Hematopoietic multipotent progenitor cell treated with erythropoietin and hydrocortisone succinate and interleukin-3 and kit ligand, for 4 days (in vitro differentiated cells): Measurements from ENCODE around the gene MCM9.
"Not testable (repeated sequence)": the region's sequence is repeated elsewhere in the genome, so short reads cannot be mapped to it uniquely, and the experiment has no call there.

Experiments used
- DNase-seq: peaks from one replicate; pipeline ENCODE4 v3.0.0-alpha.2; 2015

Gene MCM9

DNA sequence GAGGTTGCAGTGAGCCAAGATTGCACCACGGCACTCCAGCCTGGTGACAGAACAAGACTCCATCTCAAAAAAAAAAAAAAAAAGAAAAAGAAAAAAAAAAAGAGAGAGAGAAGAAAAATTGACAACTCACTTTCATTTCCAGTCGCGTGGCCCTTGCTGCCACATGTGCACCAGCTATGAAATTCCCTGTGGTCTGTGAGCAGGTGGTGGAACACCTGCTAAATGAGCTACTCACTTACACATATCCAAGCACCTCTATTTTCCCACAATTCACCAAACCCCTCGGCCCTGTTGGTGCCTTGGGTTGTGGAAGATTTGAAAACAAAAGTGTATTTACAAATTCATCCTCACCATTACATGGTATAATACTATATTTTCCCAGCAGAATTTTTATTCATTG lies 146.3 kb downstream of the MCM9 start:
- no peak for DNase-seq

DNA sequence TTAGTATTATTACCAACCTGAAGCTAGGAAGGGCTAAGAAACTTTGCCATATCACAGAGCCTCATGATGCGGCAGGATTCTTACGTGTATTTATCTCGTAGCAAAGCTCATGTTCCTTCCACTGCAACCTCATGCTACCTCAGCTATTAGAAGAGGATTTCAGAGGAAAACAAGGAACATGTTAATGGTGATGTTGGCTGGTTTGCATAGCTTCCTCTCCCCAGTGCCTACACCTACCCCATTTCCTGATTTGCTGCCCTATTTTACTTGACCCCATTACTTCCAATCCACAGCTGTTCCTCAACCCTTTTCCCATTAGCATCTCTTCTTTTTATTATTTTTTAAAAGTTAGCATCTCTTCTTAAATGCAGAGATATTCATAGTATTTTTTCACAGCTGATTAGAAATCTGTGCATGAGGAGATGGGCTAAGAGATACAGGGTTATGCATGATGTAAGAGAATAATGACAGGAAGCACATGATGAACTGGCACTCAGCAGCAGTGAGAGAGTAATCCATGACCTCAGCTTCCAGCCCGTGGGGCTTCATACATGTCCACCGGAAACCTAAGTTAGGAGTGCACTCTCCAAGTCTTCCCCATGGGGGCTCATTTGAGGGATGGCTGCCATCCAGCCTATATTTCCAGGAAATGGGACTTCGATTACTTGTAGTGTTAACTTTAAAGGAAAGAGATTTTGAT lies 147.1 kb downstream of the MCM9 start:
- DNase-seq = no peak

DNA sequence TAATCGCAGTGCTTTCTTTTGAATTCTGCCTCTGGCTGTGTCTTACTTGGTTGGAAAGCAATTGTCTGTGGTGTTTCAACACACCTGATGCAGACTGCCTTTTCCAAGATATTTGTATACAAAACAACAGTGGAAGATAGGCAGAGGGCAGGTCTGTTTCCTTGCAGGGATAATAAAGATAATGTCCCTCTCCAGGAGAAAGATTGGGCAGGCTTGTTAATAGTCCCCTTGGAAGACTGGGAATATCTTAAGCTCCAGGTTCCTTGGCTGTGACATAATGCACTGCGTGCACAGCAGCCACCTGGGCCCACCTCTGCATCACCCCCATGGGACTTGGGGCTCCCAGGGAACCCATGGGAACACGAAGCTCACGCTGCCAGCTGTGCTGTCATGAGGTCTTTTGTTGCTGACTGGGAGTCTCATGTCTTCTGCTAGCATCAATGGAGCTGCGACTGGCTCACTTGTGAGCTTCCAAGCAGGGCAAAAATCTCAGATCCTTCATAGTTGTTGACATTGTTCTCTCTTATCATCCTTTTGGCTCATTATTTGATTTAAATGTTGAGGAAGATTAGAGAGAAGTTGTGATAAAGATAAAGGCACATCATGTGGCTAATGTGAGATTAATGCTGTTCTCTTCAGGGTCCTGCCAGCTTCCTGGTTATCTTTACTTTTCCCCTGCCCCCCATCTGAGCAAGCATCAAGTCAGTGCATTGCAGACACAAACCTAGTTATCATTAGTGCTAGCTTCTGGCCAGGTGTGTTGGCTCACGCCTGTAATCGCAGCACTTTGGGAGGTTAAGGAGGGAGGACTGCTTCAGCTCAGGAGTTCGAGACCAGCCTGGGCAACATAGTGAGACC lies 148.1 kb downstream of the MCM9 start:
- DNase-seq = no peak

DNA sequence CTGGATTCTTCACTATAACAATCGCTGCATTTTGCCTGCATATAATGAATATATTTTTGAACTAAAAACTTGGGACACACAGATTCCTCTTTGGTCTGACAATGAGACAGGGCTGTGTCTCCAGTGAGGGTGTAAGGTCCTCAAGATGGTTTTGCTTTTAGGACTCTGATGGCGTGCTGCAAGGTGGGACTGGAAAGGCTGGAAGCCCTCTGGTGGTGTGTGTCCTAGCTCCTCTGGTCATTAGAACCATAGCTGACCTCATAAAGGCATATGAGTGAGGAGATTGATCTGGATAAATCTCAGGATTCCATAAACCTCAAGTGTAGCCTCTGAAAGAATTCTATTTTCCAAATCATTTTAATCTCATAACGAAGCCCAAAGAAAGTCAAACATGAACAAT lies 149.4 kb downstream of the MCM9 start:
- DNase-seq = no peak

DNA sequence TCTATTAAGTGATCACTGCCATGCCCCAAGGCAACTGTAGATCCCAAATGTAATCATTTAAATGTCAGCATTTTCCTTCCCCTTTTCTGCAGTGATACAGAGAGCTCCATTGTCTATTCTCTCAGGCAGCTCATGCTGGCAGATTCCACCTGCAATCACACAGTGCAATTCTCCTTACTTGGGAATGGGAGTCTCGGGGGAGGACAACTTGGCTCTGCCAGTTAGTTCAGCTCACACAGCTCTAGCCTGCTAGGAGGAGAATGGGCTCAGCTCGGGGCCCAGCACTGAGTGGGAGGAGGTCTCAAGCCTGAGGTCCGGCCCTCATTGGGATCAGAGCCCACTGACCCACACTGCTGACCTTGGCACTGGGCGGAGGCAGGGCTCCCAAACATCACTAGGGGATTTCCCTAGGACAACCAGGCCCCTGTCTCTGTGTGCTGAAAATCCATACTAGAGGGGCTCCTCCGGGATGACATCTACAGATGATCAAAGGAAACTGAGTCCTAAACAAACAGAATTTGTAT lies 150.3 kb downstream of the MCM9 start:
- DNase-seq = no peak

DNA sequence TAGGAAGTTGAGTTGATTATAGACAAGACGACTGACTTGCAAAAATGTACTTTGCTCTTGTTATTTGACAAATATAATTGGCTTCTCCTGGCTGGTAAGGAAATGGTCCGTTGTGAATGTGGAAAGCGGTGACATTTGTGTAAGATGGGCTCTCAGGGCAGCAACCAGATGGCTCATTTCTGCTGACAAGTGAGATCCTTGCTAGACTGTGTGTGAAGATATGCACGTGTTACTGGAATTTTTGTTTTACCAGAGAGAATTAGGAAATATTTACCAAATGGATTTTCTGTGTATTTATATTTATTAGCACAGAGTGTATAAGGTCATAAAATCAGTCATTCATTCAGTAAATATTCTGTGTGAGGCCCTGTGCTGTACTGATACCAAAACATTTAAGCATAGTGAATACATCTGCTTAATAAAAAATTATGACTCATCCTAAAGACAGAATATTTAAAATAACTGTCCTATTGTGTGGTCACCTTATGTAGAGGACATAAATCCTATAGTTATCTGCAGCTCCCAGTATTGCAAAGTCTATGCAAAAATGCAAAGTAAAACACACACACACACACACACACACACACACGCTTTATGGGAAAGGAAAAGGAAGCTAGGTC lies 150.9 kb downstream of the MCM9 start:
- DNase-seq = no peak

DNA sequence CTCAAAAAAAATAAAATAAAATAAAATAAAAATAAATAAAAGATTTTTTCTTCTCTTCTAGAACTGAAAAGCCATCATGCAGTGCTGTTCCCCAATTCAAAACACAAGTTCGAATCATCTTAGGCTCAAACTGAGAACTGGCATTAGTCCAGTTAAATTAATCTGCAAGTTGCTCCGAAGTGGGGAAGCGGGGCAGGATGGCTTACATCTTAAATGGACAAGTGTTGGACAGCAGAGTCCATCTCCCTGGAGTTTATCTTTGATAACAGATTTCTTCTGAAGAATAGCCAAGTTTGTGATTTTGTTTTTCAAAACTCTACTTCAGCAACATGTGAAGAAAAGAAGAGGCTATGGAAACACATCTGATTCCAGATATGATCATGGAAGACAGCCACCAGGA lies 152.3 kb downstream of the MCM9 start:
- no peak for DNase-seq

DNA sequence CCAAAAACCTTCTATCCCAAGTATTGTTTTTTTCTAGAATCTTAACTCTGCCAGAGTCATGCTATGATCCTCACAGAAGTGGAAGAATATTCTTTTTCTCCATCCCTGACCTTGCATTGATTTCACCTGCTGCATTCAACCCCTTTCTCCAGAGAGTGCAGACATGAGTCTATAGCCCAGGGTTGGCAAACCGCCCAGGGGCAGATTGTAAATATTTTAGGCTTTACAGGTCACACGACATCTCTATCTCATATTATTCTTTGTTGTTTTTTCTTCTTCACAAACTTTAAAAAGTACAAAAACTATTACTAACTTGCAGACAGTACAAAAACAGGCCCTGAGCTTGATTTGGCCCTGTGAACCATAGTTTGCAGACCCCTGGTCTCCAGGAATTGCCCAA lies 153.1 kb downstream of the MCM9 start:
- no peak for DNase-seq

DNA sequence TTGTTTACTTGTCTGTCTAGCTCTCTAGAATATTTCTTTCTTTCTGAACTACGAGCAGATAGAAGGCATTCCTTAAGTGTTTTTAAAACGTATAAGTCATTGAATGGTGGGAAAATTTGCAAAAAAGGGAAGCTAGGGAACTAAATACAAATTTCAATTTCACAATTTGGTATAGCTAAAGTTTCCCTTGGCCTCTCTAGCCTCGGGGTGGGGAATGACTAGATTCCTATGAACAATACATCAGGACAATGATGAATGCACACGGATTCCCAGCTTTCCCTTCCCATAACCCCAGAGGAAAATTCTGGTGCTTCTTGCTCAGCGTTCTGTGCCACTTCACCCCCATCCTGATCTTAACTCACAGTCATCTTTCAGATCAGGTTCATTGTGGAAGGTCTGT lies 154.3 kb downstream of the MCM9 start:
- no peak for DNase-seq

DNA sequence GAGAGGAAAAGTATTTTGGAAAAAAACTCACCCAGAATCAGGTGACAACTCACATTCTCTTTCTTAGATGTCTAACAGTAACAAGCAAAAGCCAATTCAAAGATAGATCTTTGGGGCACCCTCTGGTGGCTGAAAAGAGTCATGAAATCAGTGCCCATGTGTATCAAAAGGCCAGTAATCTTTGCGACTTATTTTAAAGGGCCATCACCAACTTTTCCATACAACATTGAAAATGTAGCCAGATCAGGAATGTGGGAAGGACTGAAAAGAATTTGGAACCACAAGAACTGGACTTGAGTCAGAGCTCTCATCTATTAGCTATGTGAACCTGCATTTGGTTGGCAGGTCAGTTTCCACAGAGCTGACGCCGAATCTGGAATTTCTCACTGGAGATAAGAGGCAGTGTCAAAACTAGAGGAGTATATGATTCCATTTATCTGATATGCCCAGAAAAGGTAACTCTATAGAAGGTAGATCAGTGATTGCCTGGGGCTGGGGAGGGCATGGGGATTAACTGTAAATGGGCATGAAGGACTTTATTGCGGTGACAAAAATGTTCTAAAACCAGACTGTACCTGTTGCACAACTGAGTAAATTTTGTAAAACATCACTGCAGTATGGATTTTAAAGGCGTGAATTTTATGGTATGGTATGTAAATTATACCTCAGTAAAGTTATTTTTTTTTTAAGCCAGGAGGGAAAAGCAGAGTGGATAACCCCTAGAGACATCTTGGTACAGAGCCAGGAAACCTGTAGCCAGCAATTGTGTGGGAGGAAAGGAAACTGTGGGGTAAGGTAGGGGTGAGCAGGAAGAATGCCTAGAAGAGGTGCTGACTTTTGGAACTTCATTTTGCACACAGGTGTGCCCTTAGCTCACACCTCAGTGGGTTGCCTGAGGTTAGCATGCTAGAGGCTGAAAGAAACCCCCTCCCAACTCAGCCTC lies 158.1 kb downstream of the MCM9 start:
- DNase-seq = peak; percentile 87

DNA sequence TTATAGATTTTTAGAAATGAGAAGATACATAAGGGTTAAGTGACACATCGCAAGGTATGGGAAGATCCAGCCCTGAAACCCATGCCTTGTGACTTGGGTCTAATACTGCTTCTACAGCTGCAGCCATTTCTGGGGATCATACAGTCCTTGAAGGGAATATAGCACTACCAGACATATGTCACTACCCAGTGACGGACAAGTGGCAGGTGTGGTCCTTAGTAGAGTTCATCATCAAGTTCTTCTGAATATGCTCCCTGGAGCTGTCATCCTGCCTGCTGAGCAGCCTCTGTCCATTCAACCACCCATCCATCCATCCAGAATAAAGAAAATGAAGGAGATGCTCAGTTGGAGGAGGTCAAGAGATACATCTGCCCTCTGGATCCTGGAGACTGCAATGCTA lies 159.6 kb downstream of the MCM9 start:
- no peak for DNase-seq

DNA sequence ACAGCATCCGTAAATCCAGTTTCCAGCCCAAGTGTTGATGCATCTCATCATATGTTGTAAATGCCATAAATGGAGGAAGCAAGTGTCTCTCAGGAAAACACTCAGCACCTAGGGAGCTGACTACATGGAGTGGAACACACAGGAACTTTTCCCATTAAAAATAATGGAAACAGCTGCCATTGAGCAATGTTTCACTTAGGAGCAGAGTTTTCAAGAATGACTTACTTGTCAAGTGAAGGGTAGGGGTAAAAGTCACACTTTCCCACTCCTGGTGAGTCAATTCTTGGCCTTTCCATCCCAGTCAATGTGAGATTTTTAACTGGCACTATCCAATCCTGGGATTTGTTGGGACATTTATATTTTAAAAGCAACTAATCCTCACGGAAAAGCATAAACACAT lies 160.4 kb downstream of the MCM9 start:
- DNase-seq = no peak

DNA sequence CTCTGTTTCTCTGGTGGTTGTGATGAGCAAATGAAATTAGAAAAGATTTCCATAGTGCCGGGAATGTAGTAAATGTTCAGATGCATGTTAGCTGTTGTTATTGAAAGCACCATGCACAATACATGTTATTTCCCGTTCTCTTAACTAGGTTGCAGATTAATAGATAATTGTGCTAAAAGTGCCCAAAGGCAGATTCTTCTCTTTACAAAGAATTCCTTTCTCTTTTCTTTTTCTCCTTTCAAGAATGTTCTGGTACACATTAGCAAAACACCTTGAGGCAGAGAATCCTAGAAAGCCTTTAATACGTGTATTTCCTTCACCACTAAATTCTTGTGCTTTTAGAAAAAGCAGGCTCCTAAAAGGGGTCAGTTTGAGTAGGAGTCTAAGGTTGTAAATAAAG lies 162.1 kb downstream of the MCM9 start:
- no peak for DNase-seq

DNA sequence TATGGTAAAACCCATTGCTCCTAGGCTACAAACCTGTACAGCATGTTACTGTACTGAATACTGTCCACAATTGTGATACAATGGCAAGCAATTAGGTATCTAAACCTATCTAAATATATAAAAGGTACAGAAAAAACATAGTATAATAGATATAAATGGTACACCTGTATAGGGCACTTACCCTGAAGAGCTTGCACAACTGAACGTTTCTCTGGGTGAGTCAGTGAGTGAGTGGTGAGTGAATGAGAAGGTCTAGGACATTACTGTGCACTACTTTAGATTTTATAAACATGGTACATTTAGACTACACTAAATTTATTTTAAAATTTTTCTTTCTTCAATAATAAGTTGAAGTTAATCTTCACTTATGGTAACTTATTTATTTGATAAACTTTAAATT lies 163.7 kb downstream of the MCM9 start:
- DNase-seq = no peak

DNA sequence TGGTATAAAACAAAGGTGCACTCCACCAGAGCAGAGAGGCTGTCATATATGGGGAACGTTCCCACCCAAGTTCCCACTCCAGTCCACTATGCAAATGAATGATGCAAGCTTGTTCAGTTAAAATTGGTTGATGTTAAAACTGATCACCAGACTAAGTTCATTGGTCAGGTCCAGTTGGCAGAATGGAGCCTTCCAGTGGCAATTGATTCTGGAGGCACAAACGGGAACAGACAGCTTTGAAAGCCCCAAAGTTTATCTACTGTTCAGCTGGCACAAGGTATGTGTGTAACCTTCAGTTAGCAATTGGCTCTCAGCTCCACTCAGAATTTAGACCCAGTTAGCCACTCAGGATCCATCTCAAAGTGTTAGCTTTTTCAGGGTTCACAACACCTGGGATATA lies 164.1 kb downstream of the MCM9 start:
- no peak for DNase-seq

DNA sequence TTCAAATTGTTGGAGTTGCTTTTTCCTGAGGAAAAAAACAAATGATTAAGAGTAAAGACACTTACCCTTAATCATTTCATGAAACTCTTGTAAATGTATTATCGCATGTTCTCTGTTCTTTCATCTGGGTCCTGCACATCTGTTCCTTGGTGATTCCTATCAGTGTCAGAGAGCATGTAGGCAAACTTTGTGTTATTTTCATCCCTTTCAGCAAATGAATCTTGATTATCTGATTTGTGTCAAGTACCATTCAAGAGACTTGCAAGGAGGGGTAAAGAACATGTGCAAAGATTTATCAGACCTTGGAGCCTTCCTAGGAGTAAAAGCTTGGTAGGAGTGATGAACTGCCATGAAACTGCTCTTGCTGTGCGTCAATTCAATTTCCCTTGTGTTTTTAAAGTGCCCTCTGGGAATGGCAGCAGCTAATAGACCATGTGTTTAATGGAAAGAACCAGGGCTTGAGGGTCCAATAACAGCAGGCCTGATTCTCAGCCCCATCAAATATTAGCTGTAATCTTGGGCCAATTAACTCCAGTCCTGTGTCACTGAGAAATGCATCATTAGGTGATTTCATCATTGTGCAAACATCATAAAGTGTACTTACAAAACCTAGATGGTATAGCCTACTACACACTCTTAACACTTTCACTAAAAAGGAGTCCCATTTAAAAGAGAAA lies 164.7 kb downstream of the MCM9 start:
- no peak for DNase-seq

DNA sequence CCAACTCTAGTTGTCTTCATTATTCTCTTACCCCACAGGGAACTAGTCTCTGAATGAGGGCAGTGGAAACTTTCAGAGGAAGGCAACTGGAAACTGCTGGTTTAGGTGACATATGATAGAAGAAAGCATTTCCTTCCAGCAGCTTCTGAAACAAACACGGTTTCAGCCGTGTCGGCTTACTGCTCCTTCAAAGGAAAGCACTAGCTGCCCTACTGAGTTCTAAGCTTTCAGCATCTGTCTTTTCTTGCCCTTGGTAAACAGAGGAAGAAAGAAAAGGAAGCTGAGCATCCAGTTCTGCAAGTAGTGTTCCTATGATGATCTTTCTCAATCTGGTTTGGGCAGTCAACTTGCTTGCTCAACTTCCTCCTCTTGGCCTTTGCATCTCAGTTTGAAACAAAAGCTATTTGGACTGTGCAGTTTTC lies 166.0 kb downstream of the MCM9 start:
- peak; percentile 67 for DNase-seq

DNA sequence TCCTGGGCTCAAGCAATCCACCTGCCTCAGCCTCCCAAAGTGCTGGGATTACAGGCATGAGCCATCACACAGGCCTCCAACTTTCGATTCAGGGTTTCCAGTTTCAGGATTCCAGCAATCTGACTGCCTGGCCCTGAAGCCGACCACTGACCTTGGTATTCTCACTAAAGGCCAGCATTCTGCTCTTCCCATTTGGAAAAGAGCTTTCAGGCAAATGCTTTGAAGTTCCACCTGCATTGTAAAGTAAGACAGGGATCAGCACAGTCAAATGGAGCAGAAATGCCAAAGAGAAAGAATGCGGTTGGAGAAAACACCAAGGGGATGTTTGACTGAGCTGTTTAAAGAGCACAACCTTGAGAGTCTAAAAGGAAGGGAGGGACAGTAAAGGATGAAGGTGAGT lies 166.5 kb downstream of the MCM9 start:
- DNase-seq = no peak

DNA sequence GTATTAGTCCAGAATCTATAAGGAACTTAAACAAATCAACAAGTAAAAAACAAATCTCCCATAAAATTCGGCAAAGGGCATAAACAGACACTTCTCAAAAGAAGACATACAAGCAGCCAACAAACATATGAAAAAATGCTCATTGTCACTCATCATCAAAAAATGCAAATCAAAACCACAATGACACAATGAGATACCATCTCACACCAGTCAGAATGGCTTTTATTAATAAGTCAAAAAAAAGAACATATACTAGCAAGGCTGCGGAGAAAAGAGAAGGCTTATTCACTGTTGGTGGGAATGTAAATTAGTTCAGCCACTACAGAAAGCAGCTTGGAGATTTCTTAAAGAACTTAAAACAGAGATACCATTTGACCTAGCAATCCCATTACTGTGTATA lies 169.6 kb downstream of the MCM9 start:
- DNase-seq = not testable (repeated sequence)

DNA sequence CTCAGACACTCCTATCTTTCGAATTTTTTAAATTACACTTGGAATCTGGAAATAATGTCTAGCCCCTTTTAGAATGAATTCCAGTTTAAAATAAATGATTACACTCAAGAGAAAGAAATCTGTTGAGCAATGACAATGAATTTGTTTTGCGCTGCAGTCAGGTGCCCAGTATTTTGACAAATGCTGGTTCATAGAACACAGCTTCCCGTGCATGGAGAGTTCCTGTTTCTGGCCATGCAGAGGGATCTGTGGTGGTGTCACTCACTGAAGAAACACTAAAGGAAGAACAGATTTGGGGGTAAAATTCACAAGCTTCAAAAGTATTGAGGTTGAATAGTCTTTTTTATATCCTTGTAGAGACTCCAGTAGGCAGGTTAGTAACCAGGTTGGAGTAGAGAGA lies 170.2 kb downstream of the MCM9 start:
- peak; percentile 63 for DNase-seq
